ENCODE data around the gene DNAH6.

Gene DNAH6

GRCh38 chr2:84808279-84808678, 292.0 kb downstream of the DNAH6 start:
- no peak for DNase-seq

GRCh38 chr2:84811839-84812431, 295.6 kb downstream of the DNAH6 start:
- DNase-seq: no peak

GRCh38 chr2:84815146-84815545, 298.8 kb downstream of the DNAH6 start:
- DNase-seq: no peak

GRCh38 chr2:84816426-84817026, 300.2 kb downstream of the DNAH6 start:
- no peak for DNase-seq

GRCh38 chr2:84817239-84817655, 300.9 kb downstream of the DNAH6 start:
- peak in 1 of 5 experiments; percentile 76 for DNase-seq

GRCh38 chr2:84821806-84822205, 305.5 kb downstream of the DNAH6 start:
- DNase-seq: no peak

- DNase-seq: no peak
Observed at GRCh38 chr2:84823229-84823628, 306.9 kb downstream of the DNAH6 start.

GRCh38 chr2:84823788-84824187, 307.5 kb downstream of the DNAH6 start:
- no peak for DNase-seq

GRCh38 chr2:84827978-84828575, 311.8 kb downstream of the DNAH6 start:
- DNase-seq: no peak

- no peak for DNase-seq
Observed at GRCh38 chr2:84829693-84830092, 313.4 kb downstream of the DNAH6 start.

GRCh38 chr2:84830095-84830494, 313.8 kb downstream of the DNAH6 start:
- DNase-seq: no peak

- no peak for DNase-seq
Observed at GRCh38 chr2:84830758-84831500, 314.6 kb downstream of the DNAH6 start.

- peak in 1 of 5 experiments; percentile 65 for DNase-seq
Observed at GRCh38 chr2:84832772-84833461, 316.6 kb downstream of the DNAH6 start.

GRCh38 chr2:84833481-84834150, 317.3 kb downstream of the DNAH6 start:
- peak in 1 of 5 experiments; percentile 41 for DNase-seq

GRCh38 chr2:84836215-84836614, 319.9 kb downstream of the DNAH6 start:
- no peak for DNase-seq

GRCh38 chr2:84838434-84839145, 322.3 kb downstream of the DNAH6 start:
- no peak for DNase-seq

- no peak for DNase-seq
Observed at GRCh38 chr2:84839851-84840250, 323.6 kb downstream of the DNAH6 start.

GRCh38 chr2:84840306-84840705, 324.0 kb downstream of the DNAH6 start:
- peak in 1 of 5 experiments; percentile 41 for DNase-seq

- no peak for DNase-seq
Observed at GRCh38 chr2:84841577-84841976, 325.3 kb downstream of the DNAH6 start.

- peak in 1 of 5 experiments; percentile 43 for DNase-seq
Observed at GRCh38 chr2:84844141-84844540, 327.8 kb downstream of the DNAH6 start.

GRCh38 chr2:84846041-84846663, 329.9 kb downstream of the DNAH6 start:
- peak in 2 of 5 experiments; percentile 68 to 96 for DNase-seq
